Neural cell (in vitro differentiated cells): Measurements from ENCODE around the gene PLCB1. TPM values are rescaled to one million over a fixed set of nuclear protein-coding genes. Genes with fewer than 3 reads are reported as not detected.

Source experiments
- H2AFZ ChIP-seq: fragments of 200-600, 300-800 bp; sonication (generic), shearing (Covaris generic); 2 replicates; pipeline ENCODE4 v1.6.0; 2014; ENCODE audit warnings: low read depth, mild to moderate bottlenecking, antibody characterized with exemption, low read length, moderate library complexity
- H3F3A ChIP-seq: fragments of 200-600 bp; shearing (Covaris generic); 2 replicates; pipeline ENCODE4 v1.6.1; 2016; ENCODE audit warnings: mild to moderate bottlenecking, moderate library complexity, mixed read lengths, antibody characterized with exemption, low read length; ENCODE audit not compliant: insufficient read depth, poor library complexity, severe bottlenecking
- H3K27ac ChIP-seq: fragments of 200-600, 300-800 bp; sonication (generic), shearing (Covaris generic); 2 replicates; pipeline ENCODE4 v1.5.1; 2014; ENCODE audit warnings: mild to moderate bottlenecking, low read length, moderate library complexity
- H3K27me3 ChIP-seq: fragments of 300-800, 200-600 bp; sonication (generic), shearing (Covaris generic); 2 replicates; pipeline ENCODE4 v1.6.0; 2014; ENCODE audit warnings: mild to moderate bottlenecking, low read depth, low read length, moderate library complexity; ENCODE audit not compliant: insufficient read depth
- H3K36me3 ChIP-seq: fragments of 300-800, 200-600 bp; sonication (generic), shearing (Covaris generic); 2 replicates; pipeline ENCODE4 v1.5.1; 2014; ENCODE audit warnings: mild to moderate bottlenecking, antibody characterized with exemption, low read length, moderate library complexity; ENCODE audit not compliant: insufficient read depth
- H3K4me2 ChIP-seq: fragments of 300-800, 200-600 bp; sonication (generic), shearing (Covaris generic); 2 replicates; pipeline ENCODE4 v1.6.0; 2014; ENCODE audit warnings: mild to moderate bottlenecking, low read length
- H3K4me3 ChIP-seq: fragments of 300-800, 200-600 bp; sonication (generic), shearing (Covaris generic); 2 replicates; pipeline ENCODE4 v1.5.1; 2014; ENCODE audit warnings: mild to moderate bottlenecking, low read length, moderate library complexity
- H3K79me2 ChIP-seq: fragments of 200-600 bp; shearing (Covaris generic); replicated peaks from 2 replicates; pipeline ENCODE4 v1.6.0; 2014; ENCODE audit warnings: mild to moderate bottlenecking, low read length, moderate library complexity; ENCODE audit not compliant: insufficient read depth
- H3K9ac ChIP-seq: fragments of 300-800, 200-600 bp; sonication (generic), shearing (Covaris generic); 2 replicates; pipeline ENCODE4 v1.6.1; 2016; ENCODE audit warnings: mild to moderate bottlenecking, low read length, mixed read lengths
- H3K9me2 ChIP-seq: fragments of 200-600 bp; shearing (Covaris generic); 2 replicates; pipeline ENCODE4 v1.6.1; 2016; ENCODE audit warnings: mild to moderate bottlenecking, low read length, mixed read lengths; ENCODE audit not compliant: insufficient read depth
- H3K9me3 ChIP-seq: fragments of 200-600, 300-800 bp; sonication (generic), shearing (Covaris generic); 2 replicates; pipeline ENCODE4 v1.6.1; 2016; ENCODE audit warnings: mild to moderate bottlenecking, mixed run types, low read length, moderate library complexity, mixed read lengths
- H4K20me1 ChIP-seq: fragments of 200-600 bp; shearing (Covaris generic); 2 replicates; pipeline ENCODE4 v1.6.1; 2016; ENCODE audit warnings: mild to moderate bottlenecking, mixed run types; ENCODE audit not compliant: insufficient read depth
- CTCF ChIP-seq: fragments of 450-650 bp; IDR thresholded peaks from 2 replicates; pipeline ENCODE4 v1.5.1; 2014; ENCODE audit warnings: antibody characterized with exemption, mild to moderate bottlenecking, moderate library complexity; ENCODE audit not compliant: poor library complexity, severe bottlenecking
- EP300 ChIP-seq: fragments of 450-650 bp; conservative IDR thresholded peaks from 2 replicates; pipeline ENCODE4 v1.6.1; 2014; ENCODE audit warnings: antibody characterized with exemption, mild to moderate bottlenecking, moderate library complexity; ENCODE audit not compliant: poor library complexity, severe bottlenecking
- EZH2 ChIP-seq: fragments of 200-600, 300-800 bp; shearing (Covaris generic), sonication (generic); IDR thresholded peaks from 2 replicates; pipeline ENCODE4 v1.6.1; 2014; ENCODE audit warnings: antibody characterized with exemption, low read length, borderline replicate concordance, mild to moderate bottlenecking; ENCODE audit not compliant: insufficient read depth, poor library complexity, severe bottlenecking
- MXI1 ChIP-seq: fragments of 450-650 bp; conservative IDR thresholded peaks from 2 replicates; pipeline ENCODE4 v1.6.1; 2014; ENCODE audit warnings: antibody characterized with exemption, mild to moderate bottlenecking; ENCODE audit not compliant: poor library complexity, severe bottlenecking
- POLR2AphosphoS5 ChIP-seq: IDR thresholded peaks from 2 replicates; pipeline ENCODE4 v1.6.1; 2012
- RAD21 ChIP-seq: fragments of 450-650 bp; conservative IDR thresholded peaks from 2 replicates; pipeline ENCODE4 v1.6.1; 2014; ENCODE audit warnings: antibody characterized with exemption, mild to moderate bottlenecking, moderate library complexity
- REST ChIP-seq: IDR thresholded peaks from 2 replicates; pipeline ENCODE4 v1.6.1; 2012; ENCODE audit warnings: borderline replicate concordance
- SMC3 ChIP-seq: fragments of 450-650 bp; conservative IDR thresholded peaks from 2 replicates; pipeline ENCODE4 v1.6.1; 2014; ENCODE audit warnings: antibody characterized with exemption, mild to moderate bottlenecking, moderate library complexity; ENCODE audit not compliant: poor library complexity
- TAF1 ChIP-seq: IDR thresholded peaks from 2 replicates; pipeline ENCODE4 v1.6.1; 2012; ENCODE audit warnings: low read depth
- polyA plus RNA-seq: library from polyadenylated mRNA; depleted of rRNA; stranded (reverse); fragments of >200 nt; gene quantifications from 2 replicates; pipeline ENCODE4 v1.2.3, GENCODE V29; 2014

The PLCB1 gene
- polyA plus RNA-seq, 1 donor from 2014 or later = 11.4 TPM

- Histone ChIP-seq H3K9me2 (no peaks in the 10 kb centered on the region), H3K4me2 (no peak overlapping the region), H4K20me1 (no peaks in the 10 kb centered on the region), H2AFZ (no peak overlapping the region), H3K9me3 (no peaks in the 10 kb centered on the region), H3K9ac (no peak overlapping the region), H3K36me3 (no peaks in the 10 kb centered on the region), H3F3A (no peaks in the 10 kb centered on the region), H3K79me2 (no peaks in the 10 kb centered on the region), H3K4me3 (no peak overlapping the region), H3K27ac (no peak overlapping the region), H3K27me3 (no peaks in the 10 kb centered on the region)
- TF ChIP-seq POLR2AphosphoS5 (no peak), RAD21 (no peak), EZH2 (no peak), CTCF (no peak), SMC3 (no peak), TAF1 (no peak), EP300 (no peak), REST (no peak), MXI1 (no peak)
These were observed 781.4 kb downstream of the PLCB1 start for GRCh38 chr20:8913456-8913855.

- H2AFZ ChIP-seq = no peak overlapping the region
- no peaks in the 10 kb centered on the region for H3K27me3 ChIP-seq
- H3K9ac ChIP-seq = no peak overlapping the region
- no peaks in the 10 kb centered on the region for H4K20me1 ChIP-seq
- no peaks in the 10 kb centered on the region for H3K9me3 ChIP-seq
- no peaks in the 10 kb centered on the region for H3F3A ChIP-seq
- no peaks in the 10 kb centered on the region for H3K9me2 ChIP-seq
- TF ChIP-seq EP300 (no peak), TAF1 (no peak), REST (no peak), CTCF (no peak), MXI1 (no peak), EZH2 (no peak), RAD21 (no peak), SMC3 (no peak), POLR2AphosphoS5 (no peak)
- H3K4me3 ChIP-seq = no peak overlapping the region
- H3K36me3 ChIP-seq = no peaks in the 10 kb centered on the region
- H3K79me2 ChIP-seq = no peaks in the 10 kb centered on the region
- H3K4me2 ChIP-seq = no peak overlapping the region
- H3K27ac ChIP-seq = no peak overlapping the region
These were observed 782.4 kb downstream of the PLCB1 start for GRCh38 chr20:8914421-8914820.
